CD4-positive, alpha-beta T cell (primary cell): ENCODE measurements around the gene SELENBP1. TPM values are rescaled to one million over a fixed set of nuclear protein-coding genes. Genes with fewer than 3 reads are reported as not detected.
"Not testable (repeated sequence)": the region's sequence is repeated elsewhere in the genome, so short reads cannot be mapped to it uniquely, and the experiment has no call there.

Experiments used
- ATAC-seq: fragments of 200-7000 bp; cut with Tn5 transposase; one replicate; pipeline ENCODE4 v1.10.0; 2022; ENCODE audit warnings: mild to moderate bottlenecking; ENCODE audit not compliant: poor library complexity
- CTCF ChIA-PET: fragments of 350-600 bp; sonication (Branson Sonifier 250); formaldehyde crosslinking; loops from one replicate; lab custom pipeline; 2021; ENCODE audit warnings: antibody characterized with exemption, inconsistent platforms; lab: Charles Lee
- POLR2A ChIA-PET: fragments of 350-600 bp; sonication (Branson Sonifier 250); formaldehyde crosslinking; loops from one replicate; lab custom pipeline; 2021; ENCODE audit warnings: antibody characterized with exemption, inconsistent platforms; lab: Charles Lee
- DNase-seq, 14 experiments: peaks; one replicate each; pipeline ENCODE4 v3.0.0-alpha.2; 2013 to 2020; ENCODE audit warnings: mixed read lengths in 2 of 14
- H3K27ac ChIP-seq, 2 donors: one replicate each; pipeline versions ENCODE4 v1.5.1 to v1.7.0; 2013; ENCODE audit warnings: low read length in 2 of 2, low read depth in 1 of 2, mild to moderate bottlenecking in 1 of 2
- H3K27me3 ChIP-seq, 2 experiments: 1 replicate in 1 of 2; 2 replicates in 1 of 2; pipeline versions ENCODE4 v1.6.1 to v1.7.0; 2013; ENCODE audit warnings: low read length in 2 of 2, control low read depth in 1 of 2, mild to moderate bottlenecking in 1 of 2, moderate library complexity in 1 of 2; ENCODE audit not compliant: insufficient read depth in 2 of 2, control insufficient read depth in 1 of 2
- H3K36me3 ChIP-seq: one replicate; pipeline ENCODE4 v1.6.1; 2013; ENCODE audit warnings: low read length, control low read depth; ENCODE audit not compliant: insufficient read depth
- H3K4me1 ChIP-seq: one replicate; pipeline ENCODE4 v1.6.1; 2013; ENCODE audit warnings: low read length, control low read depth; ENCODE audit not compliant: insufficient read depth
- H3K4me3 ChIP-seq: one replicate; pipeline ENCODE4 v1.5.1; 2013; ENCODE audit warnings: mild to moderate bottlenecking, low read length, moderate library complexity
- H3K9me3 ChIP-seq, 2 experiments: 1 replicate in 1 of 2; 2 replicates in 1 of 2; pipeline versions ENCODE4 v1.6.1 to v1.7.0; 2013; ENCODE audit warnings: low read length in 2 of 2, mild to moderate bottlenecking in 2 of 2, control low read depth in 1 of 2, moderate library complexity in 1 of 2; ENCODE audit not compliant: control insufficient read depth in 1 of 2, insufficient read depth in 1 of 2
- H3K27ac Mint-ChIP-seq: one replicate; pipeline ENCODE4 v1.8.0; 2020; ENCODE audit warnings: mixed read lengths
- H3K27me3 Mint-ChIP-seq: one replicate; pipeline ENCODE4 v1.8.0; 2021; ENCODE audit warnings: mixed read lengths
- H3K36me3 Mint-ChIP-seq: one replicate; pipeline ENCODE4 v1.8.0; 2021; ENCODE audit warnings: low read depth, mixed read lengths
- H3K4me1 Mint-ChIP-seq: one replicate; pipeline ENCODE4 v1.8.0; 2021; ENCODE audit warnings: low read depth, mixed read lengths
- H3K4me3 Mint-ChIP-seq: one replicate; pipeline ENCODE4 v1.8.0; 2020; ENCODE audit warnings: mild to moderate bottlenecking, mixed read lengths
- H3K9me3 Mint-ChIP-seq: one replicate; pipeline ENCODE4 v1.8.0; 2020; ENCODE audit warnings: mixed read lengths
- CTCF ChIP-seq: fragments of 200-600 bp; IDR thresholded peaks from one replicate; pipeline ENCODE4 v1.8.0; 2022; ENCODE audit warnings: antibody characterized with exemption, mild to moderate bottlenecking
- intact Hi-C, 2 experiments: fragments of 100-400 bp; cut with DNase I in 1 of 2; cut with micrococcal nuclease in 1 of 2; formaldehyde crosslinking; loops; one replicate each; pipeline versions ENCODE4 v1.15.1 to v1.9.0; 2023 to 2025; cut with DNase I, micrococcal nuclease
- total RNA-seq, 174 experiments: library from RNA in 2 of 174; stranded (reverse) in 2 of 174; gene quantifications; one replicate each; pipeline ENCODE4 v1.2.3 and lab custom pipeline; 2021 to 2026

Gene SELENBP1
- total RNA-seq, 2 experiments from 2014 or later: not detected

DNA sequence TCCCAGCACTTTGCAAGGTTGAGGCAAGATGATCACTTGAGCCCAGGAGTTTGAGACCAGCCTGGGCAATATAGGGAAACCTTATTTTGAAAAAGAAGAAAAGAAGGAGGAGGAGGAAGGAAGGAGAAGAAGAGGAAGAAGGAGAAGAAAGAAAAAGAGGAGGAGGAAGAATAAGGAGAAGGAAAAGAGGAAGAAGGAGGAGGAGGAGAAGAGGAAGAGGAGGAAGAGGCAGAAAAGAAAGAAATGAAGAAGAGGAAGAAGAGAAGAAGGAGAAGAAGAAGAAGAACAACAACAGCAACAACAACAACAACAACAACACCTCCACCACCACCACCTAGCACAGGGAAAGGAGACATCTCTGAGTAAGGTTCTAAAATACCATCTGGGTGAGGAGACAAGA lies 10.6 kb downstream of the SELENBP1 start:
- intact Hi-C loops: no loop called here
- ATAC-seq (no peak), DNase-seq (no peak)
- no peak overlapping the region for H3K4me3 ChIP-seq
- TF ChIP-seq CTCF: no peak
- H3K9me3 ChIP-seq: peaks cover 0 to 12% of the 10 kb centered on the region in 2 experiments
- no peak overlapping the region for H3K4me3 Mint-ChIP-seq
- no peak overlapping the region for H3K27ac ChIP-seq
- peaks cover 3% of the 10 kb centered on the region for H3K9me3 Mint-ChIP-seq
- H3K4me1 ChIP-seq: no peaks in the 10 kb centered on the region
- ChIA-PET CTCF (no interaction called here), POLR2A (no interaction called here)
- no peaks in the 10 kb centered on the region for H3K4me1 Mint-ChIP-seq
- H3K36me3 Mint-ChIP-seq: no peaks in the 10 kb centered on the region
- H3K36me3 ChIP-seq: no peaks in the 10 kb centered on the region
- H3K27ac Mint-ChIP-seq: no peak overlapping the region
- no peaks in the 10 kb centered on the region for H3K27me3 ChIP-seq
- H3K27me3 Mint-ChIP-seq: no peaks in the 10 kb centered on the region

GRCh38 chr1:151356696-151357095 lies 15.8 kb downstream of the SELENBP1 start:
- POLR2A ChIA-PET: no interaction called here
- no peak overlapping the region for H3K4me3 ChIP-seq
- no peak for ATAC-seq
- H3K9me3 ChIP-seq: peaks cover 0 to 4% of the 10 kb centered on the region in 2 experiments
- H3K4me3 Mint-ChIP-seq: no peak overlapping the region
- no peak for DNase-seq
- H3K27ac Mint-ChIP-seq: no peak overlapping the region
- intact Hi-C loops: no loop called here
- no peaks in the 10 kb centered on the region for H3K9me3 Mint-ChIP-seq
- no peaks in the 10 kb centered on the region for H3K27me3 ChIP-seq
- H3K27ac ChIP-seq: no peak overlapping the region
- H3K36me3 Mint-ChIP-seq: no peaks in the 10 kb centered on the region
- no peaks in the 10 kb centered on the region for H3K36me3 ChIP-seq
- H3K4me1 ChIP-seq: no peaks in the 10 kb centered on the region
- CTCF ChIA-PET: interaction anchor here (0.5 kb wide), 1 partner anchor 796 kb away, joined by 3 read pairs; no protein-coding TSS in a partner anchor
- TF ChIP-seq CTCF: no peak
- H3K4me1 Mint-ChIP-seq: no peaks in the 10 kb centered on the region
- H3K27me3 Mint-ChIP-seq: no peaks in the 10 kb centered on the region

GRCh38 chr1:151352021-151352718 lies 20.3 kb downstream of the SELENBP1 start:
- intact Hi-C loops: no loop called here
- H3K4me1 Mint-ChIP-seq: peaks cover 8% of the 10 kb centered on the region

GRCh38 chr1:151350323-151350722 lies 22.2 kb downstream of the SELENBP1 start:
- DNase-seq, intact Hi-C loops, ATAC-seq, H3K4me3 Mint-ChIP-seq, H3K36me3 ChIP-seq, H3K4me3 ChIP-seq, H3K27me3 Mint-ChIP-seq, H3K9me3 Mint-ChIP-seq, H3K27ac ChIP-seq, H3K27me3 ChIP-seq, H3K27ac Mint-ChIP-seq: not testable (repeated sequence)
- peaks cover 20% of the 10 kb centered on the region for H3K4me1 ChIP-seq
- H3K9me3 ChIP-seq: peaks cover 0 to 17% of the 10 kb centered on the region in 2 experiments
- ChIA-PET POLR2A (interaction anchor here (0.6 kb wide), 1 partner anchor 598 kb away, joined by 4 read pairs; no protein-coding TSS in a partner anchor), CTCF (interaction anchor here (1.5 to 1.9 kb wide), 2 partner anchors 9 to 49 kb away, joined by 6 to 9 read pairs; partner anchors contain the start of gene PSMB4)
- peaks cover 18% of the 10 kb centered on the region for H3K36me3 Mint-ChIP-seq
- peaks cover 25% of the 10 kb centered on the region for H3K4me1 Mint-ChIP-seq

More at GRCh38 chr1:151352021-151352718, 20.3 kb downstream of the SELENBP1 start:
- H3K27ac ChIP-seq: no peak overlapping the region
- no peaks in the 10 kb centered on the region for H3K36me3 ChIP-seq
- ATAC-seq (no peak), DNase-seq (no peak)
- no peak overlapping the region for H3K4me3 Mint-ChIP-seq
- H3K9me3 Mint-ChIP-seq: peaks cover 2% of the 10 kb centered on the region
- H3K27me3 Mint-ChIP-seq: no peaks in the 10 kb centered on the region
- peaks cover 3% of the 10 kb centered on the region for H3K36me3 Mint-ChIP-seq
- H3K27ac Mint-ChIP-seq: no peak overlapping the region
- no peaks in the 10 kb centered on the region for H3K27me3 ChIP-seq
- H3K9me3 ChIP-seq: peaks cover 0 to 17% of the 10 kb centered on the region in 2 experiments
- ChIA-PET CTCF (no interaction called here), POLR2A (interaction anchor here (1.5 kb wide), 1 partner anchor 11 kb away, joined by 3 read pairs; no protein-coding TSS in a partner anchor)
- H3K4me1 ChIP-seq: peaks cover 8% of the 10 kb centered on the region
- H3K4me3 ChIP-seq: no peak overlapping the region
- no peak for TF ChIP-seq CTCF
